ENCODE measurements around the gene CDK2AP2.

CDK2AP2 gene

DNA sequence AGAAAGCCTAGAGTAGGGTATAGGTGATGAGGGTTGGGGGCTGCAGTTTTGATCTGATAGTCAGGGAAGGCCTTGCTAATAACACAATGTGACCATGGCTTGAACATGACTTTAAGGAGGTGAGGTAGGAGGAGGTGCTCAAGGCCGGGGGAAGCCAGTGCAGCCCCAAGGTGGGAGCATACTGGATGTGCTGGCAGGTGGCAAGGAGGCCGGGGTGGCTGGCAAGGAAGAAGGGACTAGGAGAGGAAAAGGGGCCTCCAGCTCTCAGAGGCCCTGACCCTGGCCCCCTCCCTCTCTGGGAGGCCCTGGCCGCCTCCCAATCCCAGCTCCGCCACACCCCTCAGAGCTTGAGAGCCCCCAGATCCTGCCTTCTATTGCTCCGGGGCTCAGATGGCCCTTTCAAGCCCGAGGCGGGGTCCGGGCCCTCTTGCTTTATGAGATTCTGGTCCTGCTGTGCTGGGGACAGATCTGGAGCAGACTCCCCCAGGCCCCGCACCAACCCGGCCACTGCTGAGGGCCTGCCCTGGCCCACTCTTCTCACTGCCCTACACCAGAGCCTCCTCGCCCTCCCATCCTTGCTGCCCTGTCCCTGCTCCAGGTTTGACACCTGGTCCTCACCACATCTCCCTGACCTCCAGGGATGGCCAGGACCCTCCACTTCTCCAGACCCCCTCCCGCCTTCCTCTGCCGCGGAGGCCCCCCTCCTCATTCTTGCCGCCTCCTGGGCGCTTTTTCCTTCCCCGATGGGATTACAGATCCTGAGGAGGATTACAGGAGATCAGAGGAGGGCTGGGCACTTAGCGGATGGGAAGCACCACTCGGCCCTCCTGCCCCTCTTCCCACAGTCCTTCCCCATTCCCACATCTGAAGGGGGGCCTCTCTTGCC is 4.6 kb downstream of the CDK2AP2 start:
- DNase-seq (ENCODE audit: low read depth in 2 of 2) = no peak

DNA sequence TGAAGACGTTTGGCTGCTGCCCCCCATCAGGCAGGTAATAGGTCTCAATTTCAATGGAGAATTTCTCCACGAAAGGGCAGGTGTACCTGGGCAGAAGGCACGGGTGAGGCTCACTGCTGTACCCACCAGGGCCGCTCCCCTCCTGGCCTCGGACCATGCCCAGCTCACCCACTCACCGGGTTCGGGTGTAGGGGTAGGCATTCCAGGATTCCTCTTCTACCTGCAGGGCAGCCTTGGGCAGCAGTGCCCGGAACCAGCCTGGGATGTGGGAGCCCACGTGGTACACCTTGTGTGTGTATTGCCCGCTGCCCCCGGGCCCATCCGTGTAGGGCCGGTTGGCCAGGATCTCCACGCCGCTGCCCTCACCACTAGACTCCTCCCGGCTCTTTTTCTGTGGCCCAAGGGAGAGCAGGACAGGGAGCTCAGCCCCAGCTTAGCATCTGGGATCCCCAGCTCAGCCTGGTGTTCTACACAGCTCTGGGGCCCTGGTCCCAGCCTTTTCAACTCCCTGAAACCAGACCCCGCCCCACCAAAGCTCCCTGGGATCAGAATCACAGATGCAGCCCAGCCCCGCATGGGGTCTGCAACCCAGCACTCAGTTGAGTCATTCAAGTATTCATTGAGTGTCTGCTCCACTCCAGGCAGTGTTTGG is 5.5 kb downstream of the CDK2AP2 start:
- no peak for DNase-seq (ENCODE audit: low read depth in 2 of 2)

DNA sequence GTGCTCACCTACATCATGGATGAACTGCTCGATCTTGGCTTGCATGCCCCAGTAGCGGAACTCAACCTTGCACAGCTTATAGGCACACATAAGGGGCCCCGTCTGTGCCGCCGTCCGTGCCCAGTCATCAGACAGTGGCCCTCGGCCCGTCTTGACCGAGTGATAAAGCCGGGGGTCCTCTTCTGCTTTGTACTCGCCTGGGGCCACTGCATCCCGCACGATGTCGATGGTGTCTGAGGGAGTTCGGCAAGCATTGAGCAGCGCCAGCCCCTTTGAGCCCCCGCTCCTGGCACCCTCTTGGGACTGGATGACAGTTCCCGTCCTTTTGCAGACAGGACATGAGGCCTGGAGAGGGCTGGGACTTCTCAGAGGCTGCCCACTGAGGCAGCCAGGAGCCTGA is 6.1 kb downstream of the CDK2AP2 start:
- no peak for DNase-seq (ENCODE audit: low read depth in 2 of 2)

DNA sequence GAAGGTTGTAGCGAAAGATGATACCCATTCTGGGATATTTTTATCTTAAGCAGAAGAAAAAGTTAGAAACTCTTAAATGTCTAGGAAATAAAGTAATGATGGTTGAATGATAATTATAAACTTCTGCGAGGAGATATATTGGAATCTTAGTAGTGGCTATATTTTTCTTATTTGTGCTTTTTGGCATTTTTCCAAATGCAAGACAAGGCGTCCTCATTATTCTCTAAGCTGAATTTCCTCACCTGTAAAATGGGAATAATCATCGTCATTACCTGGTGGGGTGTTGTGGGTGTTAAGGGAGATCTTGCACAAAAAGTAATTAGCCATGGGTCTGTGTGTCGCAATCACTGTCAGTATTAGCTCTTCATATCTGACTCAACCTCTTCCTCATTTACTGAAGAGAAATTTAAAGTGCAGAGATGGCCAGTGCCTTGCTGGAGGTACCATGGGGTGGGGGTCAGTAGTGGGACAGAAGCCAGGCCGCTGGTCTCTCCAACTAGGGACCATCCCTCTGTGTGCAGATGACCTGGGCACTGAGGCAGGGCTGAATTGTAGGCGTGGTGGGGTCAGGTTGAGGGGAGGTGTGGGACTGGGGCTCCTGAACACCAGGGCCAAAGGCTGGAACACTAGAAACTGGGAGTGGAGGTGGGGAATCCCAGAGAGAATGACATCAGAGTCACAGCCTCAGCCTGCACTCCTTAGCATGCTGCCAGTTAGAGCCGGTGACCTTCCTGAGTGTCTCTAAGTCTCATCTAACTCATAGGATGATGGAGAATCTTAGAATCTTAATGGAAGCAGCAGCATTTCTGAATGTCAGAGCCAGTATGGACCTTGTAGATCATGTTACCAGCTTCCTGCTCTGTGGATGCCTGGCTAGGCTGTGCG is 6.9 kb downstream of the CDK2AP2 start:
- no peak for DNase-seq (ENCODE audit: low read depth in 2 of 2)

DNA sequence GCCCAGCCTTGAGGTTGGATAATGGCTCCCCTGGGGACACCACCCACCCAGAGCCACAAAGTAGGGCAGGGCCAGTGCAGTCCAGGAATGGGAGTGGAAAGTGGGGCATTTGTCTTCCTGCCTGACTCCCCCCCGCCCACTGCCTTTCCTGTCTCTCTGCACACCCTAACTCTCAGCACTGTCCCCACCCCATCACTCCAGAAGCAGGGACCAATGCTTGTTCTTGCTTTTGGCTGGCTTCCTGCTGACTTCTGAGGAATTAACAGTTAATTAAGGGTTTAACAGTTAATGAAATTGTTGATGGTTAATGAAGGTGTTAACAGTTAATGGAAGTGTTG is 7.5 kb downstream of the CDK2AP2 start:
- no peak for DNase-seq (ENCODE audit: low read depth in 2 of 2)

DNA sequence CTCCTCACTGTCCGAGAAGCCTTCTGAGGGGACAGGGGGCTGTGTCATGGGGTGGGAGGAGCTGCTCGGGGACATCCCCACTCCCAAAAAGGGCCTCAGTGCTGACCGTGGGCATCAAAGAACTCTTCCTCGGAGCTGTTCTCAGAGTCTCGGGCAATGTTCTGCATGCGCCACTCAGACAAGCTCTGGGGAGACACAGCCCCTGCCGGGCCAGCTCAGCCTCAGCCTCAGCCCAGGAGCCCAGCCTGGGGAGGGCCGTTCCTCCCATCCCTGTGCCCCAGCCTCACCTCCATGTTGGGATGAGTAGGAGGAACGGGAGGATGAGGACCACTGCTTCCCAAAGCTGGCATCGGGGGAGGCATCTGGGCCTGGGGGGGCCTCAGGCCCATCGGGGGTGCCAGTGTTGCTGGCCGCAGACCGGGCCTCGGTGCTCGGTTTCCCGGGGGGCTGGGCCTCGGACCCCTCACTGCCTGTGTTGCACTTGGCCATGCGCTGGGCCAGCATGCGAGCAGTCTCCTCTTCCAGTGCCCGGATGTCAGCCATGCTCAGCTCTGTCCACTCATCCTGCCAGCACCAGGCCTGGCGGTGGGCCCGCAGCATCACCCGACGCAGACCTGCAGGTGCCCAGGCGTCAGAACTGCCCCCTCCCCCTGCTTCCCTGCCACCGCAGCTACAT is 8.0 kb downstream of the CDK2AP2 start:
- no peak for DNase-seq (ENCODE audit: low read depth in 2 of 2)

DNA sequence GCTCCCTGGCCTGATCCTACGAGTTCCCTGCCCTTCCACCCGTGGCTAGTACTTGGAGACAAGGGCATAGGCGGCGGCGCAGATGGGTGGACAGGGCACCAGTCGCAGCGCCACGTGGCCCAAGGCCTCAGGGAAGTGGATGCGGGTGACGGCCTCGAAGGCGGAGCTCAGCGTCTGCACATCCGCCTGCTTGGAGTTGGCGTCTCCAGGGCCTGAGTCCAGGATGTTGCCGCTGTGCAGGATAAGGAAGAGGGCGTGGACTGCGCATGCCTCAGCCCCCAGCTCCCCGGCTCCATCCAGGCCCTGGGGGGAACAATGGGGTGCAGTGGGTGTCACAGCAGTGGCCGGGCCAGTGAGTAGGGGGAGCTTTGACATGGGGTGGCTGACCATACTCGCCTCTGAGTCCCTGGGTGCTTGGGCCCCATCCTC is 9.4 kb downstream of the CDK2AP2 start:
- no peak for DNase-seq (ENCODE audit: low read depth in 2 of 2)

DNA sequence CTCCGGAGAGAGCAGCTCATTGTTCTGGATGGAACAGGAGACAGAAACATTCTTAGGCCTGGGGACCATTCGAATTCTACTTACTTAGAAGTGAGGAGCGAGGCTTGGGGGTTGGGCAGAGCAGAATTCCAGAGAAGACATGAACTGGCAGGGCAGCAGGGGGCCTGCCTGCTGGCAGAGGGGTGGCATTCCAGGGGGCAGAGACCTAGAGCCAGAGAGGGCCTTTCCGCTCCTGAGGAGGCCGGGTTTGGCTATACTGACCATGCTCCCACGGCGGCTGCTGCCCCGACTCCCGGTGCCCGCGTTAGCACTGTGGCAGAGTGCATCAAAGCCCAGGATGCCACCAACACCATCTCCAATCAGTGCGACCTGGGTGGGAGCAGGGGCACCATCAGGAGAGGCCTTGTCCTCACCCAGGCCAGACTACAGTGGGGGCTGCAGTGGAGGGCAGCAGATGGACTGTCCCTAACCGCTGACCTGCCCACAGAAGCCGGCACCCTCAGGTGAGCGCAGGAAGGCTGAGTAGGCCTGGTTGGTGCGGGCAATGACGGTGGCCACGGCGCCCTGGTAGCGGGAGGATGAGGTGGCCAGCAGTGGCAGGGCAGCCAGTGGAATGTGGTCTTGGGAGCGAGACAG is 10.2 kb downstream of the CDK2AP2 start:
- no peak for DNase-seq (ENCODE audit: low read depth in 2 of 2)

DNA sequence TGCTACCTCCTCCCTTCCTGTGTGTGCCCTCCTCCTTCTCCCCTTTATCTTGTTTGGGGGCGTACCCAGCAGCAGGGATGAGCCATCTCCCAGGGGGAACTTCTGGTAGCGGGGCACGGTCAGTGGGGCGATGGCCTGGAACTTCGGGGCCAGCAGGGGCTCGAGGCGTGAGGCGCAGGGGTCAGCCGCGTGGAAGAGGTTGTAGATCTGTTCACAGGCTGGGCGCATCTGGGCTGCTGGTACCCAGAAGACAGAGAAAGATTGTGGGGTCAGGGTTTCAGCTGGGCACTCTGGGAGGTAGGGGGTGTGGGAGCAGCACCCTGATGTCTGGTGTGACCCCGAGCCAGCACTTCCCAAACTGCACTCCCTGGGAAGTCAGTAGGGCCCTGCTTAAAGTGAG is 11.8 kb downstream of the CDK2AP2 start:
- no peak for DNase-seq (ENCODE audit: low read depth in 2 of 2)

DNA sequence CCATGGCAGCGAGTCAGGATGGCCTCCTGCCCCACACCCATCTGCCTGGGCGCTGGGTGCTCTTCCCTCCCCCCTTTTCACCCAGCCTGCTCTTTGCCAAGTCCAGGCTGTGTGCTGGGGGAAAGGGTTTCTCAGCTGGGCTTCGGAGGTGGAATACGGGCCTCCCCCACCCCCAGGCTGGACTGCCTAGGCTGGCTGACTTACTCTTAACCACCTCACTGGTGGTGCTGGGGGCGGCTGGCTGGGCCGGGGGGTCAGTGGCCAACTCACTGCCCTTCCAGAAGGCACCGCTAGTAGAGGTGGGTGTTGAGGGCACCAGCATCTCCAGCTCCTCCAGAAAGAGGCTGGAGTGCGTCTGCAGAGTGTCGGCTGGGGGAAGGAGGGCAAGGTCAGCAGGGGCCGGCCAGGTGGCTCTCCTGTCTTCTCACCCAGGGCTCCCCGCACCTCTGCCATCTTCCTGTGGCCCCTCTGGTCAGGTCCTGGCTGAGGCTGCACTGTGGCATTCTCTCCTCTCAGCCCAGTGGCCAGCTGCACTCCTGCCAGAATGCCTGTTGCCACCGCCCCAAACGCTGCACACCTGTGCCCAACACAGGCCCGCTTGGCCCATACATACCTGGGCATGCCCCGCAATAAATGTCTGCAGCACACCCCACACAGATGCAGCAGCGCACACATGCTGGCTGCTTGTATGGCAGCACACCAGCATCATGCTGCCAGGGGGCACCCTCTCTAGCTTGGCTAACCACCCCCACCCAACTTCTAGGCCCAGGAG is 12.5 kb downstream of the CDK2AP2 start:
- no peak for DNase-seq (ENCODE audit: low read depth in 2 of 2)

DNA sequence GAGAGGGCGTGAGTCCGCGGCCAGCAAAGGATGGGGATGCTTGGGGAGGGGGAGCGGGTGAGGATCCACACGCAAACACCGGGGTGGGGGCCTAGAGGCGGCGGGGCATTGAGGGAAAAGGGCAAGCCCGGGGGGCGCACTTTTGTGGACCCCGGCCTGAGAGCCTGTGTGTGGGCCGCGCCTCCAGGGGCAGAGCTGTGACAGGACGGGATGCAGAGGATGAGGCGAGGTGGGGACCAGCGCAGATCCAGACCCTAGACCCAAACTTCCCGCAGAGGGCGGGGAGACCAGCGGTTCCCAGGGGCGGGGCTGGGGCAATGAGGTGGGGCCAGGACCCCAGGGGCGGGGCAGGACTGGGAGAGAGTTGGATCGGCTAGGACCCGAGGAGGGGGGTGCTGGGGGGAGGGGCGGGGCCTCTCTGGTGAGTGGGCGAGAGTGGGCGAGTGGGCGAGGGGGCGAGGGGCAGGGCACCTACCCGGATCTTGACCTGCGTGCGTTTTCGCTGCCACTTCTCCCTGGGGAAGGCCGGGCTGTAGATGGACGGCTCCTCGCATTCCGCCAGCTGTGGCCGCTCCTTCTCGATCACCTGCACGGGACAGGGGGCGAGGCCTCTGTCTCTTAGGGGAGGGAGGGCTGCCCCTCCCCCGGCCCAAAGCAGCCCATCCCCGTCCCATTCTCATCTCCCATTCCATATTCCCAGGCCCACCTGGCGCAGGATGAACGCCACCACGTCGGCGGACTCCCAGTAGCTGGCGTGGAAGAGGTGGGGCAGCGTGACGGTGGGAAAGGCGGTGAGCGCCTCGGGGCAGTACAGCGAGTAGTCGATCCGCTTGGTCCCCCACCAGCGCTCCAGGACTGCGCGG is 13.4 kb downstream of the CDK2AP2 start:
- DNase-seq (ENCODE audit: low read depth in 2 of 2) = no peak

DNA sequence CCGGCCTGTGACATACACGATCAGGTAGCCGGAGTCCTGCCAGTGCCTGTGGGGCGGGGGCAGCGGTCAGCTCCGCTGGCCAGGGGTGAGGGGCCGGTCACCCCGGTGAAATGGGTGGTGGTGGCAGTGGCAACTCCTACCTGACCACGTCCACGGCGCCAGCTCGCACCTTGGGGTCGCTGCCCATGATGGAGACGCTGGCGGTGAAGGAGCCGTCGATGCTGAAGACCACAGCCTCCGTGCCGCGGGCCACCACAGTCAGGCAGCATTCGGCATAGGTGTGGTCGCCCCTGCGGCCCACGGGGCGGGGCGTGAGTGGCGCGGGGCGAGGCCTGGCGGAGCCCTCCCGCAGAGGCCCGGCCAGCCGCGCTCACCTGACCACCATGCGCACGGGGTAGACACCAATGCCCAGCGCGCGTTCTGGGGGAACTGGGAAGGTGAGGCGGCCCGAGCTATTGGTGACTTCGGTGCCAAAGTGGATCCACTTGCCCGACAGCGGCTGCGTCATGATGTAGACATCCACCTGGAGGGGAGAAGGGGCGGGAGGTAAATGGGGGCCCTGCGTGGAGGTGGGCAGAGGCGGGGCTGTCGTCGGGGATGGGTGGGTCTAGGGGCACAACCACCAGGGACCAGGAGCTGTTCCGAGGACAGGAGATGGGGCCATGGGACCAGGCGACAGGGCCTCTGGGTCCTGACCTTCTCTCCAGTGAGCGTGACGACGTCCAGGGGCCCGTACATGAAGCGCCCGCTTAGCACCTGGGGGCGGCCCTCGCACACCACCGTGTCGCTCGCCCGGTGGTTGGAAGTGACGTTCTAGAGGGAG is 14.2 kb downstream of the CDK2AP2 start:
- no peak for DNase-seq (ENCODE audit: low read depth in 2 of 2)

DNA sequence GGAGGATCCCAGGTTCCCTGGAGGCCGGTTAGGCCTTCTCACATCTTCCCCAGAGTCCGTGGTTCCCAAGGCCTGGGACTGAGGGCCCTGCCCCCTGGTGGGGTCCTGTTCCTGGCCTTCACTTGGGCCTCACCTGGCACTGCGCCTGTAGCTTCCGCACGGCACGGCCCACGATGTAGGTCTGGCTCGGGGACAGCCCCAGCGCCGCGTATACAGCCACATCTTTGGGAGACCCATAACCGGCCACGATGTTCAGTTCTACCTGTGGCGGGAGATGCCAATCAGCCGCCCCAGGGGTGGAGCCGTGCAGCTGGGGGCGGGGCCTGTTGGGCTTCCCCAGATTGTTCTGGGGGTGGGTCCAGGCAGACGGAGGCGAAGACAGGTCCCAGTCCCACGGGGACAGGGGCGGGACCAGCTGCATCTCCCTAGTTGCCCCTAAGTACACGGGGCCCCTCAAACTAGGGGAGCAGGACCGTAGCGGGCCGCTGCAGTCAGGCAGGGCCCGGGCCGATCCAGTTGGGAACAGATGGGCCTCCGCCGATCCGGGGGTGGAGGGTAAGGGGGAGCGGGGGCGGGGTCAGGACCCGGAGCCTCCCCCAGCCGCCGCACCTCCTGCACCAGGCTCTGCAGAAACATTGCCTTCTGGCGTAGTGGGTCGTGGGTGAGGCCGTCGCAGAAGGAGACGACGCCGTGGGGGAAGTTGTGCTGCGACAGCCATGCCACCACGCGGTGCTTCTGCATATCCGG is 15.0 kb downstream of the CDK2AP2 start:
- DNase-seq (ENCODE audit: low read depth in 2 of 2) = no peak

DNA sequence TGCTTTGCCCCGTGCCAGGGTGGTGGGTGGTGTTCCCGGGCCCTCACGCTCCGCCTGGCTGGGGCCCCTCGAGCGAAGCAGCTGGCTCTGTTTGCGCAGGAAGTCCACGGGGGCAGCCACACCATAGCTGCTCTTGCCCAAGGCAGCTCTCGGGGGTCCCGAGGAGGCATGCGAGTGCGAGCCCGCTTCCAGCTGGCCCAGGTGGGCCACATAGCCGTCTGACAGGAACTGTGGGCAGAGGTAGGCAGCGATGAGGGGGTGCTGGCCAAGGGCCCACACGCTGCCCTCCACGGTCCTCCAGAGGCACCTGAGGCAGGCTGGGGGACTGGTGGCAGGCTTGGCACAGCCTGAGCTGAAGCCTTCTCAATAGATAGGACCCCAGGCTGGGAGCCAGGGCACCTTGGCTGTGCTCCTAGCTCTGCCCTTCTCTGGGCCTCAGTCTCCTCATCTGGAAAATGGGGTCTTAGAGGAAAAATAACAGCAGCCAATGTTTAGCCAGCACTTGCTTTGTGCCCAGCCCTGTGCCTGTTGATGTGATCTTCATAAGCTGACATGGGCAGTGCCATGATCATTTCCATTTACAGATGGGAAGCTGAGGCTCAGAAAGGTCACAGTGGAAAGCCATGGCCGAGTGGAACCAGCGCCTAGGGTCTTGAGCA is 15.8 kb downstream of the CDK2AP2 start:
- DNase-seq (ENCODE audit: low read depth in 2 of 2) = no peak

DNA sequence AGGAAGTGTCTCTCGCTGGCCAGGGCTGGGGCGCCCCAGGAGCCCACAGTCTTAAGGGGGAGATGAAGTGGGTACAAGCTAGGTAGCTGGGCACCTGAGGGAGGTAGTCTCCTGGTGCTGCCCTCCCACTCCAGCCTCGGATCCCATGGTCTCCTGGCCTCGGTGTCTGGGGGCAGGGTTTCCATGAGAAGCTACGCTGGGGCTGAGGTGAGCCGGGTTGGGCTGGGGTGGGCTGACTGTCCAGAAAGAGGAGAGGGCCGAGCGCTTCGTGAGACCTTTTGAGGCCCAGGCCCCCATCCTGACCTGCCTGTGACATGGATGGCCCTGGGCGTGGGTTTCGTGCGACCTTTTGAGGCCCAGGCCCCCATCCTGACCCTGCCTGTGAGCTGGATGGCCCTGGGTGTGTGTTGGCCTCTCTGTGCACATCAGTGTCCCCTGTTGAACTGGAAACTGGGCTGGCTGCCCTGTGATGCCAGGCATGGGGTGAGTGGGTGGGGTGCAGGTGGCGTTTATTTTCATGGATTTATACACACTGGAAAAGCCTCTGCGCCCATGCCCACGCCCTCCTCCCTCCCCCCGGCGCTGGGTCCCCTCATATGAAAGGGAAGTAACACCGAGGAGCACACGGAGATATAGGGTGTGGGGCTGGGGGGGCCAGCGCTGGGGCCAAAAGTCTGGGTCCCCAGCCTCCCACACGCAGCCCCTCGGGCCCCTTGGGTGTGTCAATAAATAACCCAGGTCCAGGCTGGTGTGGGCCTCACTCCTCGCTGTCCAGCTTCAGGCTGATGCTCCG is 16.5 kb downstream of the CDK2AP2 start:
- DNase-seq (ENCODE audit: low read depth in 2 of 2) = no peak

DNA sequence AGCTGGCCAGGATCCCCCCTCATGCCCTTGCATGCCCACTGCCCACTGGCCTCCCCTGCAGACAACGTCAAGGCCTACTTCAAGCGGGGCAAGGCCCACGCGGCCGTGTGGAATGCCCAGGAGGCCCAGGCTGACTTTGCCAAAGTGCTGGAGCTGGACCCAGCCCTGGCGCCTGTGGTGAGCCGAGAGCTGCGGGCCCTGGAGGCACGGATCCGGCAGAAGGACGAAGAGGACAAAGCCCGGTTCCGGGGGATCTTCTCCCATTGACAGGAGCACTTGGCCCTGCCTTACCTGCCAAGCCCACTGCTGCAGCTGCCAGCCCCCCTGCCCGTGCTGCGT is 17.3 kb downstream of the CDK2AP2 start:
- DNase-seq (ENCODE audit: low read depth in 2 of 2) = no peak

Data from fibroblast of skin of left biceps (primary cell).